ENCODE measurements around the gene HHAT. TPM values are rescaled to one million over a fixed set of nuclear protein-coding genes. Genes with fewer than 3 reads are reported as not detected.

Gene HHAT
- total and polyA plus RNA-seq, 2 of the 13 experiments (the other 11 are each of a cell fraction or from before 2014, with no cell fraction given), result 2.6 to 4.9 TPM

- 13% methylated on average over 5 of the region's 5 CpGs for WGBS (ENCODE audit: low lambda C conversion rate)
- no peaks in the 10 kb centered on the region for H3K79me2 ChIP-seq (ENCODE audit: insufficient read depth, low read length)
- H3K4me1 ChIP-seq (ENCODE audit: insufficient read depth, low read length), result no peaks in the 10 kb centered on the region
- H3K27ac ChIP-seq (ENCODE audit: extremely low read length, insufficient read depth, low read length), result no peak overlapping the region
- ATAC-seq (no peak), FAIRE-seq (no peak), DNase-seq (ENCODE audit: low spot score) (no peak)
- CTCF ChIA-PET (ENCODE audit: low intra/inter-chr PET ratio, low total read pairs), result no interaction called here
- TF ChIP-seq GTF2F1 (IDR thresholded peaks at IDR 0.05; ENCODE audit: low read length) (no peak), SKI (IDR thresholded peaks at IDR 0.05; ENCODE audit: partially characterized antibody) (no peak), CEBPZ (IDR thresholded peaks at IDR 0.05; ENCODE audit: low read length) (no peak), FIP1L1 (IDR thresholded peaks at IDR 0.05; ENCODE audit: borderline replicate concordance, insufficient read depth, low read depth, low read length) (no peak), TOPORS (CRISPR knock-in tag; IDR thresholded peaks at IDR 0.05) (no peak), XRCC5 (optimal IDR thresholded peaks at IDR 0.05; ENCODE audit: low read length) (no peak), ESRRA (CRISPR knock-in tag; IDR thresholded peaks at IDR 0.05; ENCODE audit: low read depth) (no peak), YEATS2 (CRISPR knock-in tag; IDR thresholded peaks at IDR 0.05; ENCODE audit: borderline replicate concordance) (no peak), RAD51 (IDR thresholded peaks at IDR 0.05; ENCODE audit: borderline replicate concordance) (no peak), ZNF281 (CRISPR knock-in tag; IDR thresholded peaks at IDR 0.05; ENCODE audit: borderline replicate concordance) (no peak), RFXAP (CRISPR knock-in tag; IDR thresholded peaks at IDR 0.05; ENCODE audit: borderline replicate concordance) (no peak), ZFP62 (CRISPR knock-in tag; IDR thresholded peaks at IDR 0.05) (no peak), ZNF883 (CRISPR knock-in tag; IDR thresholded peaks at IDR 0.05; ENCODE audit: not compliant biosample characterization) (no peak), GATAD2A (CRISPR knock-in tag; IDR thresholded peaks at IDR 0.05) (no peak)
- BruUV-seq (replicated peaks), result no TSS peak
- in situ Hi-C loops (cut with HindIII; ENCODE audit: extremely low pct_ligation_motif_present, low pct_unique_long_range_greater_than_20kb), result no loop called here
- POLR2A ChIA-PET, result no interaction called here
- no peak overlapping the region for H3K9ac ChIP-seq (ENCODE audit: insufficient read depth, low read depth, low read length)
- H4K20me1 ChIP-seq (ENCODE audit: insufficient read depth, low read length), result no peaks in the 10 kb centered on the region
- no peaks in the 10 kb centered on the region for H3K36me3 ChIP-seq (replicated peaks in 1 of 2; ENCODE audit: control insufficient read depth in 1 of 2, insufficient read depth in 2 of 2, low read length in 2 of 2)
- H3K27me3 ChIP-seq (ENCODE audit: control insufficient read depth in 1 of 2, insufficient read depth in 2 of 2, low read length in 2 of 2), result no peaks in the 10 kb centered on the region
- no peak overlapping the region for H3K4me3 ChIP-seq (replicated peaks in 1 of 3; ENCODE audit: insufficient read depth in 1 of 3, low read depth in 2 of 3, low read length in 3 of 3)
- H2AFZ ChIP-seq (ENCODE audit: low read length), result no peak overlapping the region
- H3K9me3 ChIP-seq (ENCODE audit: low read length), result no peaks in the 10 kb centered on the region
- intact Hi-C loops (cut with micrococcal nuclease; ENCODE audit: unreplicated experiment), result no loop called here
- H3K4me2 ChIP-seq (ENCODE audit: low read depth, low read length), result no peak overlapping the region
Observed at GRCh38 chr1:210690236-210690635, 361.5 kb downstream of the HHAT start.
